Measurements from ENCODE around the gene PROK1.

- TF ChIP-seq CTCF (IDR thresholded peaks at IDR 0.05; ENCODE audit: insufficient read depth, low read depth, low read length) (no peak), EZH2 (IDR thresholded peaks at IDR 0.05; ENCODE audit: insufficient read depth, low read length) (no peak)
Observed at GRCh38 chr1:110426854-110427253, 24.1 kb upstream of the PROK1 start.
